Osteoblast (primary cell): Measurements from ENCODE around the gene THAP3. TPM values are rescaled to one million over a fixed set of nuclear protein-coding genes. Genes with fewer than 3 reads are reported as not detected.

ENCODE experiments used
- DNase-seq: peaks from one replicate; pipeline ENCODE4 v3.0.0; 2011; ENCODE audit warnings: low spot score, mixed read lengths; ENCODE audit not compliant: insufficient read length; ENCODE audit errors: missing footprints
- H2AFZ ChIP-seq: 2 replicates; pipeline ENCODE4 v1.6.0; 2011; ENCODE audit warnings: mild to moderate bottlenecking, low read length
- H3K27ac ChIP-seq: 2 replicates; pipeline ENCODE4 v1.5.1; 2011; ENCODE audit warnings: mild to moderate bottlenecking, low read depth, low read length, moderate library complexity
- H3K27me3 ChIP-seq: 2 replicates; pipeline ENCODE4 v1.6.0; 2012; ENCODE audit warnings: mild to moderate bottlenecking, control low read depth, inconsistent platforms, low read length, moderate library complexity; ENCODE audit not compliant: insufficient read depth
- H3K36me3 ChIP-seq: 2 replicates; pipeline ENCODE4 v1.5.1; 2011; ENCODE audit warnings: mild to moderate bottlenecking, low read length, control low read depth, moderate library complexity; ENCODE audit not compliant: insufficient read depth
- H3K4me1 ChIP-seq: 2 replicates; pipeline ENCODE4 v1.5.1; 2011; ENCODE audit warnings: mild to moderate bottlenecking, low read length, control low read depth, moderate library complexity; ENCODE audit not compliant: insufficient read depth
- H3K4me2 ChIP-seq: 2 replicates; pipeline ENCODE4 v1.6.0; 2011; ENCODE audit warnings: mild to moderate bottlenecking, low read length; ENCODE audit not compliant: insufficient read depth
- H3K4me3 ChIP-seq: fragments of 200-600 bp; sonication (generic); 3 replicates; pipeline ENCODE4 v1.5.1; 2012; ENCODE audit warnings: mild to moderate bottlenecking, low read length, inconsistent platforms; ENCODE audit not compliant: insufficient read depth
- H3K79me2 ChIP-seq: 2 replicates; pipeline ENCODE4 v1.6.0; 2012; ENCODE audit warnings: mild to moderate bottlenecking, low read length, control low read depth, inconsistent platforms; ENCODE audit not compliant: insufficient read depth
- H3K9me3 ChIP-seq: 2 replicates; pipeline ENCODE4 v1.5.1; 2011; ENCODE audit warnings: low read depth, low read length, control low read depth
- H4K20me1 ChIP-seq: 2 replicates; pipeline ENCODE4 v1.6.0; 2012; ENCODE audit warnings: mild to moderate bottlenecking, low read length, control low read depth; ENCODE audit not compliant: insufficient read depth
- CTCF ChIP-seq: IDR thresholded peaks from 2 replicates; pipeline ENCODE4 v1.5.1; 2011; ENCODE audit warnings: mild to moderate bottlenecking, low read depth, low read length, moderate library complexity; ENCODE audit errors: extremely low read depth
- total RNA-seq: library from RNA; depleted of rRNA; stranded (reverse); fragments of >200 nt; gene quantifications from 2 replicates; pipeline ENCODE4 v1.2.3, GENCODE V29; 2012

Gene THAP3
- total RNA-seq, 1 donor: 19.5 TPM

- DNase-seq: peak; percentile 62
- H3K27ac ChIP-seq: no peak overlapping the region
- H3K4me1 ChIP-seq: no peaks in the 10 kb centered on the region
- no peak for TF ChIP-seq CTCF
- H3K4me2 ChIP-seq: no peak overlapping the region
- peaks cover 62% of the 10 kb centered on the region for H3K79me2 ChIP-seq
- H3K27me3 ChIP-seq: no peaks in the 10 kb centered on the region
- H4K20me1 ChIP-seq: peaks cover 59% of the 10 kb centered on the region
- H2AFZ ChIP-seq: no peak overlapping the region
- H3K36me3 ChIP-seq: peaks cover 82% of the 10 kb centered on the region
- no peaks in the 10 kb centered on the region for H3K9me3 ChIP-seq
- H3K4me3 ChIP-seq: no peak overlapping the region
Observed at GRCh38 chr1:6591644-6592043, 33.0 kb upstream of the THAP3 start.

GRCh38 chr1:6592441-6592840 lies 32.2 kb upstream of the THAP3 start:
- no peak overlapping the region for H3K4me2 ChIP-seq
- H3K27ac ChIP-seq: no peak overlapping the region
- no peaks in the 10 kb centered on the region for H3K9me3 ChIP-seq
- TF ChIP-seq CTCF: no peak
- H3K4me1 ChIP-seq: no peaks in the 10 kb centered on the region
- peaks cover 90% of the 10 kb centered on the region for H3K36me3 ChIP-seq
- peaks cover 67% of the 10 kb centered on the region for H4K20me1 ChIP-seq
- no peak overlapping the region for H3K4me3 ChIP-seq
- peaks cover 70% of the 10 kb centered on the region for H3K79me2 ChIP-seq
- H3K27me3 ChIP-seq: no peaks in the 10 kb centered on the region
- DNase-seq: peak; percentile 71
- H2AFZ ChIP-seq: no peak overlapping the region

GRCh38 chr1:6592865-6593593 lies 31.6 kb upstream of the THAP3 start:
- Histone ChIP-seq H3K4me1 (no peaks in the 10 kb centered on the region), H3K27me3 (no peaks in the 10 kb centered on the region), H3K27ac (no peak overlapping the region), H3K4me3 (no peak overlapping the region), H4K20me1 (peaks cover 69% of the 10 kb centered on the region), H3K79me2 (peaks cover 76% of the 10 kb centered on the region), H3K9me3 (no peaks in the 10 kb centered on the region), H3K36me3 (peaks cover 92% of the 10 kb centered on the region), H3K4me2 (no peak overlapping the region), H2AFZ (no peak overlapping the region)
- DNase-seq: peak; percentile 26
- TF ChIP-seq CTCF: no peak

DNA sequence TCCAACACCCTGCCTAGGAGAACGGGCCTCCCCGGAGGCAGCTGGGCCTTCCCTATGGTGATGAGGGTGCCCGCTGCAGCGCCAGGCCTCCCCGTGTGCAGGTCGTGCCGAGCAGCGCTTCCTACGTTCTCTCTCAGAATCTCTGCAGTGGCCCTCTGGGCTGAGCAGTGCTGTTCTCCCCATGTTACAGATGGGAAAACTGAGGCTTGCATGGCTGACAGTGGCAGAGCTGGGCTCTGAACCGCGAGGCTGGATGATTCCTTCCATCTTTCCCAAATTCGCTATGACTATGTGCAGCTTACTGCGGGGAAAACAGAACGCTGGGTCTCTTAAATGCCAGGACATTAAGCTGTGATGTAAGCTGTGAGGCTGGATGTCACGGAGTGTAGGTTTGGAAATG lies 30.9 kb upstream of the THAP3 start:
- no peak overlapping the region for H2AFZ ChIP-seq

More for the DNA sequence above, 30.9 kb upstream of the THAP3 start:
- no peak overlapping the region for H3K4me2 ChIP-seq
- TF ChIP-seq CTCF: no peak
- peaks cover 86% of the 10 kb centered on the region for H3K36me3 ChIP-seq
- H4K20me1 ChIP-seq: peaks cover 74% of the 10 kb centered on the region
- no peak overlapping the region for H3K27ac ChIP-seq
- H3K27me3 ChIP-seq: no peaks in the 10 kb centered on the region
- no peaks in the 10 kb centered on the region for H3K9me3 ChIP-seq
- H3K4me3 ChIP-seq: no peak overlapping the region
- H3K79me2 ChIP-seq: peaks cover 82% of the 10 kb centered on the region
- no peaks in the 10 kb centered on the region for H3K4me1 ChIP-seq
- DNase-seq: peak; percentile 36
